MV-4-11 (cell line): ENCODE measurements around the gene PIK3C2B.

Experiments used
- DNase-seq: peaks from one replicate; lab custom pipeline; 2025; lab: John Stamatoyannopoulos, UW

PIK3C2B gene

GRCh38 chr1:204461331-204462228 lies 33.0 kb downstream of the PIK3C2B start:
- no peak for DNase-seq

GRCh38 chr1:204460346-204460745 lies 34.3 kb downstream of the PIK3C2B start:
- no peak for DNase-seq

- DNase-seq = no peak
Measured at GRCh38 chr1:204459706-204460105, 34.9 kb downstream of the PIK3C2B start.

GRCh38 chr1:204457666-204458065 lies 36.9 kb downstream of the PIK3C2B start:
- no peak for DNase-seq

GRCh38 chr1:204456826-204457442 lies 37.7 kb downstream of the PIK3C2B start:
- no peak for DNase-seq

- no peak for DNase-seq
Measured at GRCh38 chr1:204455831-204456145, 38.8 kb downstream of the PIK3C2B start.

- no peak for DNase-seq
Measured at GRCh38 chr1:204455063-204455830, 39.4 kb downstream of the PIK3C2B start.

GRCh38 chr1:204454476-204454875 lies 40.1 kb downstream of the PIK3C2B start:
- DNase-seq = no peak

GRCh38 chr1:204453141-204453772 lies 41.3 kb downstream of the PIK3C2B start:
- DNase-seq = no peak

GRCh38 chr1:204451352-204452124 lies 43.1 kb downstream of the PIK3C2B start:
- no peak for DNase-seq

GRCh38 chr1:204450461-204451257 lies 43.9 kb downstream of the PIK3C2B start:
- no peak for DNase-seq

- DNase-seq = no peak
Measured at GRCh38 chr1:204449678-204450280, 44.8 kb downstream of the PIK3C2B start.

- no peak for DNase-seq
Measured at GRCh38 chr1:204448991-204449677, 45.5 kb downstream of the PIK3C2B start.

- DNase-seq = peak; percentile 27
Measured at GRCh38 chr1:204448344-204448964, 46.2 kb downstream of the PIK3C2B start.

- DNase-seq = no peak
Measured at GRCh38 chr1:204447736-204448135, 46.9 kb downstream of the PIK3C2B start.

- DNase-seq = no peak
Measured at GRCh38 chr1:204447190-204447589, 47.4 kb downstream of the PIK3C2B start.

GRCh38 chr1:204446413-204447111 lies 48.0 kb downstream of the PIK3C2B start:
- peak; percentile 55 for DNase-seq

GRCh38 chr1:204445860-204446412 lies 48.7 kb downstream of the PIK3C2B start:
- peak; percentile 33 for DNase-seq
